Breast epithelium (tissue), 3 donors: Measurements from ENCODE around the gene NTMT2.

ENCODE experiments used
- POLR2AphosphoS5 ChIP-seq, 3 donors: sonication (generic); formaldehyde crosslinking; IDR thresholded peaks; one replicate each; pipeline ENCODE4 v1.6.1; 2017; ENCODE audit warnings: antibody characterized with exemption in 3 of 3
- TF ChIP-seq, protein P1 (sequence below), 3 donors: fragments of 450-650 bp; IDR thresholded peaks; one replicate each; pipeline ENCODE4 v1.5.1; 2016 to 2017; ENCODE audit warnings: antibody characterized with exemption in 3 of 3, mild to moderate bottlenecking in 3 of 3, moderate library complexity in 3 of 3

GRCh38 chr1:170217517-170218256, 71.9 kb downstream of the NTMT2 start:
- TF ChIP-seq, protein P1, sequence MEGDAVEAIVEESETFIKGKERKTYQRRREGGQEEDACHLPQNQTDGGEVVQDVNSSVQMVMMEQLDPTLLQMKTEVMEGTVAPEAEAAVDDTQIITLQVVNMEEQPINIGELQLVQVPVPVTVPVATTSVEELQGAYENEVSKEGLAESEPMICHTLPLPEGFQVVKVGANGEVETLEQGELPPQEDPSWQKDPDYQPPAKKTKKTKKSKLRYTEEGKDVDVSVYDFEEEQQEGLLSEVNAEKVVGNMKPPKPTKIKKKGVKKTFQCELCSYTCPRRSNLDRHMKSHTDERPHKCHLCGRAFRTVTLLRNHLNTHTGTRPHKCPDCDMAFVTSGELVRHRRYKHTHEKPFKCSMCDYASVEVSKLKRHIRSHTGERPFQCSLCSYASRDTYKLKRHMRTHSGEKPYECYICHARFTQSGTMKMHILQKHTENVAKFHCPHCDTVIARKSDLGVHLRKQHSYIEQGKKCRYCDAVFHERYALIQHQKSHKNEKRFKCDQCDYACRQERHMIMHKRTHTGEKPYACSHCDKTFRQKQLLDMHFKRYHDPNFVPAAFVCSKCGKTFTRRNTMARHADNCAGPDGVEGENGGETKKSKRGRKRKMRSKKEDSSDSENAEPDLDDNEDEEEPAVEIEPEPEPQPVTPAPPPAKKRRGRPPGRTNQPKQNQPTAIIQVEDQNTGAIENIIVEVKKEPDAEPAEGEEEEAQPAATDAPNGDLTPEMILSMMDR (IDR thresholded peaks at IDR 0.05): no peak
- no peak for TF ChIP-seq POLR2AphosphoS5 (IDR thresholded peaks at IDR 0.05)
